Osteoblast (primary cell): ENCODE data around the gene KRT79. TPM values are rescaled to one million over a fixed set of nuclear protein-coding genes. Genes with fewer than 3 reads are reported as not detected.
A peak's percentile ranks its signal among the peaks of the same experiment; 100 is the strongest.

Source experiments
- DNase-seq: peaks from one replicate; pipeline ENCODE4 v3.0.0; 2011; ENCODE audit warnings: low spot score, mixed read lengths; ENCODE audit not compliant: insufficient read length; ENCODE audit errors: missing footprints
- H2AFZ ChIP-seq: 2 replicates; pipeline ENCODE4 v1.6.0; 2011; ENCODE audit warnings: mild to moderate bottlenecking, low read length
- H3K27ac ChIP-seq: 2 replicates; pipeline ENCODE4 v1.5.1; 2011; ENCODE audit warnings: mild to moderate bottlenecking, low read depth, low read length, moderate library complexity
- H3K27me3 ChIP-seq: 2 replicates; pipeline ENCODE4 v1.6.0; 2012; ENCODE audit warnings: mild to moderate bottlenecking, control low read depth, inconsistent platforms, low read length, moderate library complexity; ENCODE audit not compliant: insufficient read depth
- H3K36me3 ChIP-seq: 2 replicates; pipeline ENCODE4 v1.5.1; 2011; ENCODE audit warnings: mild to moderate bottlenecking, low read length, control low read depth, moderate library complexity; ENCODE audit not compliant: insufficient read depth
- H3K4me1 ChIP-seq: 2 replicates; pipeline ENCODE4 v1.5.1; 2011; ENCODE audit warnings: mild to moderate bottlenecking, low read length, control low read depth, moderate library complexity; ENCODE audit not compliant: insufficient read depth
- H3K4me2 ChIP-seq: 2 replicates; pipeline ENCODE4 v1.6.0; 2011; ENCODE audit warnings: mild to moderate bottlenecking, low read length; ENCODE audit not compliant: insufficient read depth
- H3K4me3 ChIP-seq: fragments of 200-600 bp; sonication (generic); 3 replicates; pipeline ENCODE4 v1.5.1; 2012; ENCODE audit warnings: mild to moderate bottlenecking, low read length, inconsistent platforms; ENCODE audit not compliant: insufficient read depth
- H3K79me2 ChIP-seq: 2 replicates; pipeline ENCODE4 v1.6.0; 2012; ENCODE audit warnings: mild to moderate bottlenecking, low read length, control low read depth, inconsistent platforms; ENCODE audit not compliant: insufficient read depth
- H3K9me3 ChIP-seq: 2 replicates; pipeline ENCODE4 v1.5.1; 2011; ENCODE audit warnings: low read depth, low read length, control low read depth
- H4K20me1 ChIP-seq: 2 replicates; pipeline ENCODE4 v1.6.0; 2012; ENCODE audit warnings: mild to moderate bottlenecking, low read length, control low read depth; ENCODE audit not compliant: insufficient read depth
- total RNA-seq: library from RNA; depleted of rRNA; stranded (reverse); fragments of >200 nt; gene quantifications from 2 replicates; pipeline ENCODE4 v1.2.3, GENCODE V29; 2012
- TF ChIP-seq, protein P1 (sequence below): IDR thresholded peaks from 2 replicates; pipeline ENCODE4 v1.5.1; 2011; ENCODE audit warnings: mild to moderate bottlenecking, low read depth, low read length, moderate library complexity; ENCODE audit errors: extremely low read depth

Gene KRT79
- total RNA-seq, 1 donor, result not detected

DNA sequence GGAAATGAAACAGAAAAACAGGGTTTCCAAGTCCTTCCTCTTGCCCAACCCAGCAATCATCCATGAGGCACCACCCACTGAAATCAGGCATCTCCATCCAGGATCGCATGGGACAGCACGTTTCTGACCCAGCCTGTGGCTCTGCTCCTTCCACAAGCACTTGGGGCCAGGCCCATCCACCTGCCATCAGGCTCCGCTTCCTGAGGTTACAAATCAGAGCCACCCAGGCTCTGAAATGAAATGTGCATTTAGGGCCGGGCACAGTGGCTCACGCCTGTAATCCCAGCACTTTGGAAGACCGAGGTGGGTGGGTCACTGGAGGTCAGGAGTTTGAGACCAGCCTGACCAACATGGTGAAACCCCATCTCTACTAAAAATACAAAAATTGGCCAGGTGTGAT, 15.4 kb upstream of the KRT79 start:
- Histone ChIP-seq H3K4me3 (no peak overlapping the region), H3K9me3 (no peaks in the 10 kb centered on the region), H4K20me1 (peaks cover 3% of the 10 kb centered on the region), H2AFZ (no peak overlapping the region), H3K36me3 (no peaks in the 10 kb centered on the region), H3K79me2 (no peaks in the 10 kb centered on the region), H3K4me2 (no peak overlapping the region), H3K27ac (no peak overlapping the region), H3K4me1 (peaks cover 4% of the 10 kb centered on the region), H3K27me3 (peaks cover 16% of the 10 kb centered on the region)
- peak; percentile 62 for DNase-seq
- TF ChIP-seq, protein P1, sequence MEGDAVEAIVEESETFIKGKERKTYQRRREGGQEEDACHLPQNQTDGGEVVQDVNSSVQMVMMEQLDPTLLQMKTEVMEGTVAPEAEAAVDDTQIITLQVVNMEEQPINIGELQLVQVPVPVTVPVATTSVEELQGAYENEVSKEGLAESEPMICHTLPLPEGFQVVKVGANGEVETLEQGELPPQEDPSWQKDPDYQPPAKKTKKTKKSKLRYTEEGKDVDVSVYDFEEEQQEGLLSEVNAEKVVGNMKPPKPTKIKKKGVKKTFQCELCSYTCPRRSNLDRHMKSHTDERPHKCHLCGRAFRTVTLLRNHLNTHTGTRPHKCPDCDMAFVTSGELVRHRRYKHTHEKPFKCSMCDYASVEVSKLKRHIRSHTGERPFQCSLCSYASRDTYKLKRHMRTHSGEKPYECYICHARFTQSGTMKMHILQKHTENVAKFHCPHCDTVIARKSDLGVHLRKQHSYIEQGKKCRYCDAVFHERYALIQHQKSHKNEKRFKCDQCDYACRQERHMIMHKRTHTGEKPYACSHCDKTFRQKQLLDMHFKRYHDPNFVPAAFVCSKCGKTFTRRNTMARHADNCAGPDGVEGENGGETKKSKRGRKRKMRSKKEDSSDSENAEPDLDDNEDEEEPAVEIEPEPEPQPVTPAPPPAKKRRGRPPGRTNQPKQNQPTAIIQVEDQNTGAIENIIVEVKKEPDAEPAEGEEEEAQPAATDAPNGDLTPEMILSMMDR, result no peak

DNA sequence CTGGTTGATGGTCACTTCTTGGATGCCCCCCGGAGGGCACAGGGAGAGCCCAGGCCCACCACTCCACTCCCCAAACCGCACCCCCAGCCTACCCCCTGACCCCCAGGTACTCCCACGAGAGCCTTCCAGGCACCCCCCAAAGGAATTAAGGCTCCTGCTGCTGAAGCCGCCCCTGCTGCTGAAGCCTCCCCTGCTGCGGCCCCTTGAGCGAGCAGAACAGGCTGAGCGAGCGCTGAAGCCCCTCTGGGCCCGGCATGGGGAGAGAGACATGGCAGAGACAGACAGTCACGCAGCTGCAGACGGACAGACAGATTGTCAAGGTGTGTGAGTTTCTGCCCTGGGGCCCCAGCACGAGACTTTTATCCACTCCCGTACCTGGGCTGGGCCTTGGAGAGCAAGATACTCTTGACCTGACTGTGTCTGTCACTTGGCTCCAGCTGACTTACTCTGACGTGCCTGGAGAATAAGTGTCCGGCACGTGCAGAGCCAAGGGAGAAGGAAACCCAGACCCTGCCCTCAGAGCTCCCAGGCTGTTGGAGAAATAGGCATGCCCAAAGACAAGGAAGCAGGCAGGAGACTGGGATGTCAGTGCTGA, 14.6 kb upstream of the KRT79 start, which contains the start of gene KRT78:
Gene KRT78 (minus strand): TSS at position 334 of the 595 bp plus-strand sequence. CDS start 64 bp downstream, at position 270.
- Histone ChIP-seq H3K4me1 (peaks cover 4% of the 10 kb centered on the region), H3K27ac (no peak within 1 kb of the TSS), H3K27me3 (peaks cover 14% of the 10 kb centered on the region), H2AFZ (peak within 1 kb of the TSS; percentile 56), H3K4me2 (no peak within 1 kb of the TSS), H3K79me2 (no peaks in the 10 kb centered on the region), H3K4me3 (no peak within 1 kb of the TSS), H3K9me3 (no peaks in the 10 kb centered on the region), H4K20me1 (peaks cover 3% of the 10 kb centered on the region), H3K36me3 (no peaks in the 10 kb centered on the region)
- peak; percentile 18 for DNase-seq
- TF ChIP-seq, protein P1, result no peak

DNA sequence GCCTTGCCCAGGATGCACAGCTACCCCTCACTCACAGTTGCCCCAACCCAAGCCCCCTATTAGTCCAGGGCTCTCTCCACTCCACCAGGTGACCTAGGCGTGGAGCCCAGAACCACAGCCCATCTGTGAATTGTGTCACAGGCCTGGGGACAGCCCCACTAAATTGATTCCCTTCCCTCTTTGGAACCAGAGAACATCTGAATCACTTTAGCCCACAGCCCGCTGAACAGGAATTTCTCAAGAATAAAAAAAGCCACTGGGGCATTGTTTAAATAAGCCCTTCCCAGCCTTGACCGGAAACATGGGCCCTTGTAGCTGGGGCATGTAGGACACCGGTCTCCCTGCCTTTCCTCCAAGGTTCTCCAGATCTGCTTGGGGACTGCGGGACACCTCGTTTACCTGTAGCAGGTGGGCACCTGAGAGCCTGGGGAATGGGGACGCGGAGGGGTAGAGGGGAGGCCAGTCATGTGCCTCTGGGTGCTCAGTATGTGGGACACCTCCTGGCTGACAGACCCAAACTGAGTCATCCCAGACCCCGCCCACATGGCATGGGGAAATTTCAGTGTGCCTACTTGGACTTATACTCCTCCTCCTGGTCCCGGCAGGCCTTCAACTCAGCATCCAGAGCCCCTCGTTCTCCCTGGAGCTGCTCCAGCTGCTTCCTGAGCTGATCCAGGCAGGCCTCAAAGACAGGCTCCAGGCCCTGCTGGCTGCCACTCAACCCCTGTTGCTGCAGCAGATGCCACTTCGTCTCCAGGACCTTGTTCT, 13.4 kb upstream of the KRT79 start:
- Histone ChIP-seq H3K9me3 (no peaks in the 10 kb centered on the region), H4K20me1 (no peaks in the 10 kb centered on the region), H3K79me2 (no peaks in the 10 kb centered on the region), H3K27ac (no peak overlapping the region), H3K36me3 (no peaks in the 10 kb centered on the region), H3K4me3 (no peak overlapping the region), H3K4me1 (peaks cover 4% of the 10 kb centered on the region), H3K27me3 (peaks cover 7% of the 10 kb centered on the region), H3K4me2 (no peak overlapping the region), H2AFZ (peak overlapping the region; percentile 56)
- DNase-seq, result peak; percentile 65
- TF ChIP-seq, protein P1, result no peak

GRCh38 chr12:52846356-52846970, 12.4 kb upstream of the KRT79 start:
- Histone ChIP-seq H3K4me3 (no peak overlapping the region), H3K9me3 (no peaks in the 10 kb centered on the region), H3K4me1 (peaks cover 4% of the 10 kb centered on the region), H3K4me2 (no peak overlapping the region), H3K27me3 (peaks cover 7% of the 10 kb centered on the region), H3K79me2 (no peaks in the 10 kb centered on the region), H3K36me3 (no peaks in the 10 kb centered on the region), H2AFZ (no peak overlapping the region), H3K27ac (no peak overlapping the region), H4K20me1 (no peaks in the 10 kb centered on the region)
- no peak for DNase-seq
- TF ChIP-seq, protein P1, result no peak
